ENCODE data around the gene FITM1.

- no peak for TF ChIP-seq CTCF (IDR thresholded peaks at IDR 0.05)
- TF ChIP-seq POLR2A (IDR thresholded peaks at IDR 0.05) = no peak
Observed at GRCh38 chr14:24179961-24180796, 49.7 kb downstream of the FITM1 start.
